B cell (primary cell): Measurements from ENCODE around the gene KBTBD12. TPM values are rescaled to one million over a fixed set of nuclear protein-coding genes. Genes with fewer than 3 reads are reported as not detected.

Source experiments
- ATAC-seq: fragments of 200-7000 bp; cut with Tn5 transposase; one replicate; pipeline ENCODE4 v1.10.0; 2021; ENCODE audit warnings: low read depth, mild to moderate bottlenecking, moderate number of reproducible peaks, moderate library complexity
- CTCF ChIA-PET: fragments of 350-600 bp; sonication (Branson Sonifier 250); formaldehyde crosslinking; loops from one replicate; lab custom pipeline; 2021; ENCODE audit warnings: antibody characterized with exemption, inconsistent platforms; lab: Charles Lee
- POLR2A ChIA-PET: fragments of 350-600 bp; sonication (Branson Sonifier 250); formaldehyde crosslinking; loops from one replicate; lab custom pipeline; 2021; ENCODE audit warnings: antibody characterized with exemption; lab: Charles Lee
- DNase-seq: peaks from one replicate; pipeline ENCODE4 v3.0.0; 2013
- H2AFZ ChIP-seq: 2 replicates; pipeline ENCODE4 v1.6.1; 2012; ENCODE audit warnings: mild to moderate bottlenecking, low read depth, low read length; ENCODE audit not compliant: insufficient read depth, poor library complexity, severe bottlenecking
- H3K27ac ChIP-seq, 2 donors: 1 replicate in 1 of 2; 2 replicates in 1 of 2; pipeline ENCODE4 v1.5.1; 2012 to 2013; ENCODE audit warnings: low read length in 2 of 2, mild to moderate bottlenecking in 2 of 2, moderate library complexity in 1 of 2
- H3K27me3 ChIP-seq, 4 experiments: fragments of 200-600 bp in 1 of 4; sonication (generic) in 1 of 4; replicated peaks in 1 of 4; 1 replicate in 2 of 4; 2 replicates in 2 of 4; pipeline versions ENCODE4 v1.6.1 to v1.7.0; 2013 to 2016; ENCODE audit warnings: low read length in 3 of 4, mild to moderate bottlenecking in 2 of 4, mixed read lengths in 1 of 4, moderate library complexity in 1 of 4; ENCODE audit not compliant: insufficient read depth in 4 of 4, control insufficient read depth in 3 of 4; ENCODE audit errors: control extremely low read depth in 1 of 4
- H3K36me3 ChIP-seq, 2 experiments: replicated peaks in 1 of 2; 1 replicate in 1 of 2; 2 replicates in 1 of 2; pipeline versions ENCODE4 v1.6.1 to v1.7.1; 2013; ENCODE audit warnings: low read length in 1 of 2; ENCODE audit not compliant: insufficient read depth in 2 of 2, control insufficient read depth in 1 of 2; ENCODE audit errors: control extremely low read depth in 1 of 2, extremely low read depth in 1 of 2
- H3K4me1 ChIP-seq, 2 donors: fragments of 200-600 bp in 1 of 2; sonication (generic) in 1 of 2; 1 replicate in 1 of 2; 2 replicates in 1 of 2; pipeline versions ENCODE4 v1.5.1 to v1.6.1; 2013 to 2017; ENCODE audit warnings: low read length in 2 of 2; ENCODE audit not compliant: control insufficient read depth in 2 of 2, insufficient read depth in 2 of 2
- H3K4me2 ChIP-seq: replicated peaks from 2 replicates; pipeline ENCODE3; 2012; ENCODE audit warnings: mild to moderate bottlenecking, low read depth, low read length; ENCODE audit not compliant: poor library complexity, severe bottlenecking
- H3K4me3 ChIP-seq, 5 experiments: fragments of 200-600 bp in 1 of 5; sonication (generic) in 1 of 5; 1 replicate in 3 of 5; 2 replicates in 2 of 5; pipeline versions ENCODE4 v1.5.1 to v1.7.0; 2011 to 2016; ENCODE audit warnings: low read length in 4 of 5, mild to moderate bottlenecking in 4 of 5, low read depth in 2 of 5, control low read depth in 1 of 5, moderate library complexity in 1 of 5; ENCODE audit not compliant: insufficient read depth in 1 of 5; ENCODE audit errors: control extremely low read depth in 1 of 5, extremely low read depth in 1 of 5
- H3K79me2 ChIP-seq: fragments of 200-600 bp; sonication (generic); one replicate; pipeline ENCODE4 v1.6.0; 2016; ENCODE audit warnings: low read length; ENCODE audit not compliant: control insufficient read depth, insufficient read depth
- H3K9ac ChIP-seq: fragments of 200-600 bp; sonication (generic); 2 replicates; pipeline ENCODE4 v1.6.1; 2017; ENCODE audit warnings: mild to moderate bottlenecking, low read length, moderate library complexity
- H3K9me3 ChIP-seq, 3 donors: one replicate each; pipeline versions ENCODE4 v1.6.1 to v1.7.1; 2013; ENCODE audit warnings: low read length in 2 of 3; ENCODE audit not compliant: control insufficient read depth in 2 of 3, insufficient read depth in 1 of 3; ENCODE audit errors: control extremely low read depth in 1 of 3
- H4K20me1 ChIP-seq: 2 replicates; pipeline ENCODE4 v1.6.0; 2012; ENCODE audit warnings: mild to moderate bottlenecking, low read length; ENCODE audit not compliant: insufficient read depth, control insufficient read depth, poor library complexity, severe bottlenecking
- H3K27ac Mint-ChIP-seq: one replicate; pipeline ENCODE4 v1.8.0; 2021; ENCODE audit warnings: mixed read lengths
- H3K27me3 Mint-ChIP-seq: one replicate; pipeline ENCODE4 v1.8.0; 2021; ENCODE audit warnings: mixed read lengths
- H3K4me1 Mint-ChIP-seq: one replicate; pipeline ENCODE4 v1.8.0; 2021; ENCODE audit warnings: mixed read lengths
- H3K4me3 Mint-ChIP-seq: one replicate; pipeline ENCODE4 v1.8.0; 2021; ENCODE audit warnings: mixed read lengths
- H3K9me3 Mint-ChIP-seq: one replicate; pipeline ENCODE4 v1.8.0; 2022; ENCODE audit warnings: mixed read lengths; ENCODE audit not compliant: insufficient read depth
- EZH2 ChIP-seq: IDR thresholded peaks from 2 replicates; pipeline ENCODE4 v1.6.1; 2012; ENCODE audit warnings: borderline replicate concordance, low read depth, mild to moderate bottlenecking, moderate library complexity, low read length; ENCODE audit not compliant: insufficient read depth, poor library complexity, severe bottlenecking
- WGBS: methylation state at CpG from one replicate; pipeline ENCODE4 v1.1.5; 2013; ENCODE audit warnings: missing lambda C conversion rate; ENCODE audit not compliant: insufficient coverage; 5-methylcytosine and 5-hydroxymethylcytosine counted together
- intact Hi-C: fragments of 100-400 bp; cut with micrococcal nuclease; formaldehyde crosslinking; loops from one replicate; pipeline ENCODE4 v1.10.0; 2022
- polyA plus RNA-seq: library from polyadenylated mRNA; depleted of rRNA; stranded (reverse); fragments of >200 nt; gene quantifications from 2 replicates; pipeline ENCODE4 v1.2.3, GENCODE V29; 2012
- total RNA-seq, 2 donors: library from RNA; stranded (reverse); fragments of 120-200 nt in 1 of 2; gene quantifications; 1 replicate in 1 of 2; 2 replicates in 1 of 2; pipeline versions ENCODE4 v1.2.3 to v1.2.4, GENCODE V29; 2013 to 2022
- TF ChIP-seq, protein P1 (sequence below): fragments of 200-600 bp; IDR thresholded peaks from one replicate; pipeline ENCODE4 v1.8.0; 2022; ENCODE audit warnings: antibody characterized with exemption, mild to moderate bottlenecking

The KBTBD12 gene
- total and polyA plus RNA-seq, 2 donors (not counting 1 experiment from before 2014, with no cell fraction given), result 0.22 TPM; not detected in 1

DNA sequence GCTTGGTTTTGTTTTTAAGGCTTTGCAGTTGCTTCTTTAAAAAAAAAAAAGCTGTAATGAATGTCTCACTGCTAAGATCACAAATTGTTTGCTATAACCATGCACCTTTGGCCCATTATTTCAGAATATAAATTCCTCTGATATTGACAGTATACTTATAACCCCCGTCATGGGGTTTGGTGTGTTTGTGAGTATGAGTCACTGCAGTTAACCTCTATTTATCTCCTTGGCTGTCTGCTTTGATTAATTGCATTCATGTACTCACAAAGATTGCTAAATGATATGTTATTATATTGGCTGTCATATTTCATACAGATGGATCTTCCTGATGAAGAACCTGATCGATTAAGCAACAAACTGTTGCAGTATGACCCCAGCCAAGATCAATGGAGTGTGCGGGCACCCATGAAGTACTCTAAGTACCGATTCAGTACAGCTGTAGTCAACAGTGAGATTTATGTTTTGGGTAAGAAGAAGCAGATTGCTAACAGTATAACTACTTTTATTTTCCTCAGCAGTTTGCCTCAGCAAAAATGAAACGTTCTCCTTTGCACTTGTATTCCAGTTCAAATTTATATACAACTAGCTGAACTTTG lies 14.9 kb downstream of the KBTBD12 start:
- H3K9me3 Mint-ChIP-seq, result no peaks in the 10 kb centered on the region
- CTCF ChIA-PET, result no interaction called here
- peaks cover 7% of the 10 kb centered on the region in 2 donors for H3K4me1 ChIP-seq
- DNase-seq (no peak), ATAC-seq (no peak)
- POLR2A ChIA-PET, result no interaction called here
- no peaks in the 10 kb centered on the region for H3K9me3 ChIP-seq
- no peak overlapping the region for H3K4me2 ChIP-seq
- no peaks in the 10 kb centered on the region for H4K20me1 ChIP-seq
- peaks cover 8% of the 10 kb centered on the region for H3K4me1 Mint-ChIP-seq
- H2AFZ ChIP-seq, result no peak overlapping the region
- peaks cover 0 to 5% (median 1%) of the 10 kb centered on the region in 4 experiments for H3K27me3 ChIP-seq
- no peaks in the 10 kb centered on the region for H3K79me2 ChIP-seq
- WGBS, result 100% methylated on average over 1 of the region's 5 CpGs
- peaks cover 20% of the 10 kb centered on the region for H3K27me3 Mint-ChIP-seq
- no peak overlapping the region for H3K4me3 Mint-ChIP-seq
- no peaks in the 10 kb centered on the region for H3K36me3 ChIP-seq
- H3K27ac Mint-ChIP-seq, result no peak overlapping the region
- no peak overlapping the region for H3K27ac ChIP-seq
- intact Hi-C loops, result no loop called here
- no peak overlapping the region for H3K4me3 ChIP-seq
- H3K9ac ChIP-seq, result no peak overlapping the region
- TF ChIP-seq, protein P1, sequence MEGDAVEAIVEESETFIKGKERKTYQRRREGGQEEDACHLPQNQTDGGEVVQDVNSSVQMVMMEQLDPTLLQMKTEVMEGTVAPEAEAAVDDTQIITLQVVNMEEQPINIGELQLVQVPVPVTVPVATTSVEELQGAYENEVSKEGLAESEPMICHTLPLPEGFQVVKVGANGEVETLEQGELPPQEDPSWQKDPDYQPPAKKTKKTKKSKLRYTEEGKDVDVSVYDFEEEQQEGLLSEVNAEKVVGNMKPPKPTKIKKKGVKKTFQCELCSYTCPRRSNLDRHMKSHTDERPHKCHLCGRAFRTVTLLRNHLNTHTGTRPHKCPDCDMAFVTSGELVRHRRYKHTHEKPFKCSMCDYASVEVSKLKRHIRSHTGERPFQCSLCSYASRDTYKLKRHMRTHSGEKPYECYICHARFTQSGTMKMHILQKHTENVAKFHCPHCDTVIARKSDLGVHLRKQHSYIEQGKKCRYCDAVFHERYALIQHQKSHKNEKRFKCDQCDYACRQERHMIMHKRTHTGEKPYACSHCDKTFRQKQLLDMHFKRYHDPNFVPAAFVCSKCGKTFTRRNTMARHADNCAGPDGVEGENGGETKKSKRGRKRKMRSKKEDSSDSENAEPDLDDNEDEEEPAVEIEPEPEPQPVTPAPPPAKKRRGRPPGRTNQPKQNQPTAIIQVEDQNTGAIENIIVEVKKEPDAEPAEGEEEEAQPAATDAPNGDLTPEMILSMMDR, result no peak
- no peak for TF ChIP-seq EZH2

DNA sequence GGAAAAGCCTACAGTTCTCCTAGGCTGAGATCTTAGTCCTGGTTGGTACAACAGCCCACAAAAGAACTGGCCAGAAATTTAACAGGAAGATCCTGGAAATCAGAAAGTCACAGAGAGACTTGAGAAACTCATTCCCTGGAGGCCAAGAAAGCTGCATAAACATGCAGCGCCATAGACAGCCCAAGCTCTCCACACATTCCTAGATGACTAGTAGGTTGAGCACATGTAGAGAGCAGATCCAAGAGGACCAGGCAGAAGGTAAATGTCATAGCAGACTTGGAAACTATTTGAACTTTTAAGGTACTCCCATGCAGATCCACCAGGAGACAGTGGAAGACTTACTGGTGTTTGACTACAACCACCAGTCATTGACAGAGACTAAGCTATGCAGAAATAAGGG lies 18.4 kb downstream of the KBTBD12 start:
- Mint-ChIP-seq H3K27me3 (peaks cover 20% of the 10 kb centered on the region), H3K4me3 (no peak overlapping the region), H3K9me3 (no peaks in the 10 kb centered on the region), H3K27ac (no peak overlapping the region), H3K4me1 (no peaks in the 10 kb centered on the region)
- H3K27ac ChIP-seq, result no peak overlapping the region
- no peak overlapping the region for H3K4me3 ChIP-seq
- H3K4me2 ChIP-seq, result no peak overlapping the region
- no peaks in the 10 kb centered on the region for H4K20me1 ChIP-seq
- no peak overlapping the region for H3K9ac ChIP-seq
- H3K79me2 ChIP-seq, result no peaks in the 10 kb centered on the region
- no peak overlapping the region for H2AFZ ChIP-seq
- 86% methylated on average over 1 of the region's 1 CpG for WGBS
- intact Hi-C loops, result no loop called here
- POLR2A ChIA-PET, result no interaction called here
- peaks cover 0 to 5% (median 1%) of the 10 kb centered on the region in 4 experiments for H3K27me3 ChIP-seq
- H3K4me1 ChIP-seq, result no peaks in the 10 kb centered on the region
- no peak for ATAC-seq
- TF ChIP-seq, protein P1, result no peak
- TF ChIP-seq EZH2, result no peak
- H3K36me3 ChIP-seq, result no peaks in the 10 kb centered on the region
- CTCF ChIA-PET, result no interaction called here
- DNase-seq, result no peak
- no peaks in the 10 kb centered on the region for H3K9me3 ChIP-seq
